GM21619 (cell line): Measurements from ENCODE around the gene SEC23B.

Experiments used
- ATAC-seq: cut with Tn5 transposase; IDR thresholded peaks from one replicate; pipeline ENCODE4 v1.9.1; 2021; ENCODE audit not compliant: unreplicated experiment

SEC23B gene

GRCh38 chr20:18587665-18588573 is 80.2 kb downstream of the SEC23B start, which contains the start of gene DTD1:
Gene DTD1, plus strand, starts transcription at chr20:18588054. Its CDS starts 19 bp downstream, at chr20:18588073.
- peak; percentile 92 for ATAC-seq

GRCh38 chr20:18588574-18588933 is 80.8 kb downstream of the SEC23B start:
- no peak for ATAC-seq

GRCh38 chr20:18589941-18590674 is 82.4 kb downstream of the SEC23B start:
- ATAC-seq = no peak

GRCh38 chr20:18596270-18596669 is 88.5 kb downstream of the SEC23B start:
- ATAC-seq = no peak

GRCh38 chr20:18609741-18610140 is 102.0 kb downstream of the SEC23B start:
- ATAC-seq = no peak
